HS-5 (cell line): ENCODE measurements around the gene LMF1.
"Not testable (repeated sequence)": the region's sequence is repeated elsewhere in the genome, so short reads cannot be mapped to it uniquely, and the experiment has no call there.

Experiments used
- DNase-seq: peaks from one replicate; pipeline ENCODE4 v3.0.0-alpha.2; 2012; ENCODE audit warnings: low read depth

The LMF1 gene

GRCh38 chr16:895371-895770, 75.4 kb downstream of the LMF1 start:
- no peak for DNase-seq

GRCh38 chr16:894841-895240, 75.9 kb downstream of the LMF1 start:
- no peak for DNase-seq

- no peak for DNase-seq
Observed at GRCh38 chr16:894136-894535, 76.6 kb downstream of the LMF1 start.

- no peak for DNase-seq
Observed at GRCh38 chr16:893360-893759, 77.4 kb downstream of the LMF1 start.

GRCh38 chr16:892536-893255, 78.1 kb downstream of the LMF1 start:
- no peak for DNase-seq

GRCh38 chr16:892006-892405, 78.8 kb downstream of the LMF1 start:
- no peak for DNase-seq

GRCh38 chr16:891353-891740, 79.4 kb downstream of the LMF1 start:
- no peak for DNase-seq

- no peak for DNase-seq
Observed at GRCh38 chr16:890716-891352, 80.0 kb downstream of the LMF1 start.

GRCh38 chr16:890217-890616, 80.6 kb downstream of the LMF1 start:
- no peak for DNase-seq

- no peak for DNase-seq
Observed at GRCh38 chr16:889586-889985, 81.2 kb downstream of the LMF1 start.

- DNase-seq = no peak
Observed at GRCh38 chr16:888901-889570, 81.7 kb downstream of the LMF1 start.

GRCh38 chr16:888456-888855, 82.3 kb downstream of the LMF1 start:
- DNase-seq = not testable (repeated sequence)

- no peak for DNase-seq
Observed at GRCh38 chr16:887846-888245, 82.9 kb downstream of the LMF1 start.

GRCh38 chr16:886802-887731, 83.7 kb downstream of the LMF1 start:
- DNase-seq = no peak

- no peak for DNase-seq
Observed at GRCh38 chr16:886084-886543, 84.7 kb downstream of the LMF1 start.

- DNase-seq = no peak
Observed at GRCh38 chr16:885391-885790, 85.4 kb downstream of the LMF1 start.

- DNase-seq = no peak
Observed at GRCh38 chr16:884232-884631, 86.6 kb downstream of the LMF1 start.

GRCh38 chr16:883781-884180, 87.0 kb downstream of the LMF1 start:
- DNase-seq = no peak

GRCh38 chr16:883340-883739, 87.4 kb downstream of the LMF1 start:
- DNase-seq = no peak

GRCh38 chr16:882671-883070, 88.1 kb downstream of the LMF1 start:
- DNase-seq = not testable (repeated sequence)

- DNase-seq = no peak
Observed at GRCh38 chr16:882256-882655, 88.5 kb downstream of the LMF1 start.
